HG03039 (cell line): ENCODE measurements around the gene TTC5.
"Not testable (repeated sequence)": the region's sequence is repeated elsewhere in the genome, so short reads cannot be mapped to it uniquely, and the experiment has no call there.

ENCODE experiments used
- ATAC-seq: cut with Tn5 transposase; IDR thresholded peaks from one replicate; pipeline ENCODE4 v1.9.1; 2021; ENCODE audit warnings: mild to moderate bottlenecking, moderate library complexity; ENCODE audit not compliant: unreplicated experiment

Gene TTC5

GRCh38 chr14:20314026-20314425 is 8.3 kb upstream of the TTC5 start:
- ATAC-seq, result no peak

DNA sequence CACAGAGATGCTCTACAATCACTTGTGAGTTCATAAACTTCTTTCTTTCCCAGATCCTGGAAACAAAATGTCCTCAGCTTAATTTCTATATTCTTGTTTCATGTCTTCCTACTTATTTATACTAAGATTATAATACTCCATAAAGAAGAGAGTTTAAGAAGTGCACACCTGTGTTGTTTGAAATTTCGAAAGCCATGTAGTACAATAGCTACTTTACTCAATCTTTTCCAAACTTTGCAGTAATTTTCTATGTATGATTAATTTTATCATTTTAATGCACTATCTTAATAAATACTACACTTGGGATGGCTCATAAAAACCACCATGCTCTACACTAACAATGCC is 300 bp upstream of the TTC5 start:
- no peak for ATAC-seq

GRCh38 chr14:20302042-20302755 is 3.6 kb downstream of the TTC5 start:
- no peak for ATAC-seq

DNA sequence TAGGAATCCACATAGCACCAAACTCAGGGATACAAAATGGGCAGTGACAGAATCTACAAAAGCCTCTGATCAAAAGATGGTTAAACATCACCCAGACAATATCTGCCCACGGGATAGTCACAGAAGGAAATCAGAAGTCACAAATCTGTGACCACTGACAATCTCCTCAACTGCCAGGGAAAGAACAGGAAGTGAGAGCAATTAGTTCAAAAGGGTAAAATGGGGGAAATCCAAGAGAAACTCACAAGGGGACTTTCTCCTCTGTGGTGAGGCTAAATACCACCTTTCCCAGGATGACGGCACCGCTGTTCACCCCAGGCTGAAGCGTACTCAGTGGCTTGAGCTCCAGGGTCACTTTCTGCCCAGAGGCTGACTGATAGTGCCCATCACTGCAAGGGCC is 10.7 kb downstream of the TTC5 start:
- ATAC-seq, result peak; percentile 90

DNA sequence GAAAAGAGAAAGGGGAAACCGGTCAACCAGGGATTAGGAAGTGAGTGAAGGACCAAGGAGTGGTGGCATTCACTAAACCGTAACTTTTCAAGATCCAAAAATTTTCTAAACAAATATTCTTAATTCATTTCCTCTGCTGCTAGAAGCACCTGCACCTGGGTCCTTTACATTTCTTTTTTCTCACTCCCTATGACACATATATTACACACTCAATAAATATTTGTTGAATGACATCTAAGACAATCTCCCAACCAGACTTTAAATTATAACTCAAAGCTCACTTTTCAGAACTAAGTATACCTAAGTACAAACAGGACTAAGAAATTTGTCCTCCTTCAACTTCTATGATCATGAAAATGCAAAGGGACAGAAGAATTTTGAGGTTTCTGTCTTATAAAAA is 11.1 kb downstream of the TTC5 start:
- ATAC-seq, result no peak

DNA sequence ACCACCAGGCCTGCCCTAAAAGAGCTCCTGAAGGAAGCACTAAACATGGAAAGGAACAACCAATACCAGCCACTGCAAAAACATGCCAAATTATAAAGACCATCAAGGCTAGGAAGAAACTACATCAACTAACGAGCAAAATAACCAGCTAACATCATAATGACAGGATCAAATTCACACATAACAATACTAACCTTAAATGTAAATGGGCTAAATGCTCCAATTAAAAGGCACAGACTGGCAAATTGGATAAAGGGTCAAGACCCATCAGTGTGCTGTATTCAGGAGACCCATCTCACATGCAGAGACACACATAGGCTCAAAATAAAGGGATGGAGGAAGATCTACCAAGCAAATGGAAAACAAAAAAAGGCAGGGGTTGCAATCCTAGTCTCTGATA is 23.8 kb downstream of the TTC5 start:
- ATAC-seq, result not testable (repeated sequence)

DNA sequence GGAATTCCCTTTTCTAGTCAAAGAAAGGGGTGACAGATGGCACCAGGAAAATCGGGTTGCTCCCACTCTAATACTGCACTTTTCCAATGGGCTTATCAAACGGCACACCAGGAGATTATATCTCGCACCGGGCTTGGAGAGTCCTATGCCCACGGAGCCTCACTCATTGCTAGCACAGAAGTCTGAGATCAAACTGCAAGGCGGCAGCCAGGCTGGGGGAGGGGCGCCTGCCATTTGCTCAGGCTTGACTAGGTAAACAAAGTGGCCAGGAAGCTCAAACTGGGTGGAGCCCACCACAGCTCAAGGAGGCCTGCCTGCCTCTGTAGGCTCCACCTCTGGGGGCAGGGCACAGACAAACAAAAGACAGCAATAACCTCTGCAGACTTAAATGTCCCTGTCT is 25.5 kb downstream of the TTC5 start:
- not testable (repeated sequence) for ATAC-seq

DNA sequence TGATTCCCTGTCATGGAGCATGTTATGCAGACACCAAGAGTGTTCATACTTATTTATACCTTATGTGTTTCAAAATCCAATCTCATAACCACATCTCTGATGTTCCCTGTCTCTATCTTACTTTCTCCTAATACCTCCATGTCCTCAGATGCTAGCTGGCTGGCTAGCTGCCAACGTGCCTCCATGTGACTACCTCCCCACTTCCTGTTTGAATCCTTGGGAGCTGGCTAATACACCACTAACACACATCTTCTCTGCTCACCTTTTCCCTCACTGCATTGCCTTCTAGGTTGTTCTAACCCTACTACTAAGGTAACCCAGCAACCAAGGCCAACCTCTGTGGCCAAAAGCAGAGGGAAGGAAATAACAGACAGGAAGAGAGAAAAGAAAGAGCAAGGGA is 27.3 kb downstream of the TTC5 start:
- no peak for ATAC-seq

DNA sequence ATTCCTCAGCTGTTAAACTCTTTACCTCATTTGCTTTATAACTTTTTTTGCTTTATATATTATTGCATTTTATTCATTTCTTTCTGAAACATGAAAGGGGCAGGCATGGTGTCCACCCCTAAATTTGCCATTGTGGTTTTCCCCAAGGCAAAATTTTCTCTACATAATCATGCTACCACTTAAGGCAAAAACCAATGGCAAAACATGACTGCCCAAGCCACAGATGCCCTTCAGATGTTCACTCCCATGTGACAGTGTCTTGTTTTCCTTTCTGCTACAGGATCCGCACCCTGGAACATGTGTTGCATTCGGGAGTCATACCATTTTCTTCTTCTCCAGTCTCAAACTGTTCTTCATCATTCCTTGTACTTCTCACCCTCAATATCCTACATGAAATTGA is 28.3 kb downstream of the TTC5 start:
- no peak for ATAC-seq

DNA sequence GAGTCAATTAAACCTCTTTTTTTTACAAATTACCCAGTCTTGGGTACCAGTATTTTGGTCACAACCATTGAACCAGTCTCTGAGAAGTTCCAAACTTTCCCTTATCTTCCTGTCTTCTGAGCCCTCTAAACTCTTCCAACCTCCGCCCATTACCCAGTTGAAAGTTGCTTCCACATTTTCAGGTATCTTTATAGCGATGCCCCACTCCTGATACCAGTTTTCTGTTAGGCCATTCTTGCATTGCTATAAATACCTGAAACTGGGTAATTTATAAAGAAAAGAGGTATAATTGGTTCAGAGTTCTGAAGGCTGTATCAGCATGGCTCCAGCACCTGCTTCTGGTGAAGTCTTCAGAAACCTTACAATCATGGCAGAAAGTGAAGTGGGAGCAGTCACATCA is 31.7 kb downstream of the TTC5 start:
- no peak for ATAC-seq

DNA sequence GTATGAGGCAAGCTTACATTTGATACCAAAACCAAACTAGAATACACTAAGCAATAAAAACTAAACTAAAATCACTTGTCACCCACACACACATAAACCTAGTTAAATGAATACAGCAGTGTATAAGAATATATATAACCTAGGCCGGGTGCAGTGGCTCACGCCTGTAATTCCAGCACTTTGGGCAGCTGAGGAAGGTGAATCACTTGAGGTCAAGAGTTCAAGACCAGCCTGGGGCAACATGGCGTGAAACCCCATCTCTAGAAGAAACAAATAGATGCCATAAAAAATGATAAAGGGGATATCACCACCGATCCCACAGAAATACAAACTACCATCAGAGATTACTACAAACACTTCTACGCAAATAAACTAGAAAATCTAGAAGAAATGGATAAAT is 41.4 kb downstream of the TTC5 start:
- ATAC-seq, result not testable (repeated sequence)

GRCh38 chr14:20262642-20263128 is 43.1 kb downstream of the TTC5 start:
- ATAC-seq, result no peak

- no peak for ATAC-seq
These were observed 58.0 kb downstream of the TTC5 start for GRCh38 chr14:20247646-20248246.
